Ishikawa (cell line): ENCODE results near the gene ASNSD1.

ENCODE experiments used
- CEBPB ChIP-seq: IDR thresholded peaks from 2 replicates; pipeline ENCODE4 v1.6.1; 2012
- CREB1 ChIP-seq: IDR thresholded peaks from 2 replicates; pipeline ENCODE4 v1.6.1; 2012; ENCODE audit warnings: low read depth
- EGR1 ChIP-seq: IDR thresholded peaks from 2 replicates; pipeline ENCODE4 v1.6.1; 2012
- EP300 ChIP-seq: IDR thresholded peaks from 2 replicates; pipeline ENCODE4 v1.6.1; 2012; ENCODE audit warnings: borderline replicate concordance
- FOXM1 ChIP-seq: IDR thresholded peaks from 2 replicates; pipeline ENCODE4 v1.6.1; 2012; ENCODE audit warnings: low read depth, borderline replicate concordance
- NFIC ChIP-seq: IDR thresholded peaks from 2 replicates; pipeline ENCODE4 v1.6.1; 2012
- RAD21 ChIP-seq: IDR thresholded peaks from 2 replicates; pipeline ENCODE4 v1.6.1; 2012; ENCODE audit warnings: low read depth
- TAF1 ChIP-seq: IDR thresholded peaks from 2 replicates; pipeline ENCODE4 v1.6.1; 2012; ENCODE audit warnings: low read depth, mild to moderate bottlenecking
- TCF12 ChIP-seq: IDR thresholded peaks from 2 replicates; pipeline ENCODE4 v1.6.1; 2012; ENCODE audit warnings: low read depth
- TEAD4 ChIP-seq: IDR thresholded peaks from 2 replicates; pipeline ENCODE4 v1.6.1; 2012
- YY1 ChIP-seq: IDR thresholded peaks from 2 replicates; pipeline ENCODE4 v1.6.1; 2012; ENCODE audit warnings: low read depth
- ZBTB7A ChIP-seq: IDR thresholded peaks from 2 replicates; pipeline ENCODE4 v1.6.1; 2012; ENCODE audit warnings: low read depth
- TF ChIP-seq, protein P1 (sequence below): IDR thresholded peaks from 2 replicates; pipeline ENCODE4 v1.6.1; 2012
- TF ChIP-seq, protein P2 (sequence below): IDR thresholded peaks from 2 replicates; pipeline ENCODE4 v1.6.1; 2012; ENCODE audit warnings: low read depth, mild to moderate bottlenecking
- TF ChIP-seq, protein P3 (sequence below): IDR thresholded peaks from 2 replicates; pipeline ENCODE4 v1.6.1; 2012

ASNSD1 gene

DNA sequence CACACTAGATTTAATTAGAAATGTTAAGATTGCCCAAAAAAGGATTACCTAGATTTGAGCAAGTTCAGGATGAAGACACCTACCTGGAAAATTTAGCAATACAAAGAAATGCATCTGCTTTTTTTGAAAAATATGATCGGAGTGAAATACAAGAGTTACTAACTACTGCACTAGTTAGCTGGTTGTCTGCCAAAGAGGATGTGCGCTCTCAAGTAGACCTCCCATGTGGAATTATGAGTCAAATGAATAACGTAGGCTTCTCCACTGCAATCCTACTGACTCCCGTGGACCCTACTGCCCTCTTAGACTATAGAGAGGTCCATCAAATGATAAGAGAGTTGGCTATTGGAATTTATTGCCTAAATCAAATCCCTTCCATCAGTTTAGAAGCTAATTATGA is 15.2 kb downstream of the ASNSD1 start:
- TF ChIP-seq YY1 (no peak), TCF12 (no peak), TAF1 (no peak), TEAD4 (no peak), CEBPB (no peak), CREB1 (no peak), FOXM1 (no peak), ZBTB7A (no peak), EP300 (no peak), EGR1 (no peak), RAD21 (no peak), NFIC (no peak)
- TF ChIP-seq, protein P1, sequence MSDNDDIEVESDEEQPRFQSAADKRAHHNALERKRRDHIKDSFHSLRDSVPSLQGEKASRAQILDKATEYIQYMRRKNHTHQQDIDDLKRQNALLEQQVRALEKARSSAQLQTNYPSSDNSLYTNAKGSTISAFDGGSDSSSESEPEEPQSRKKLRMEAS, result no peak
- TF ChIP-seq, protein P2, sequence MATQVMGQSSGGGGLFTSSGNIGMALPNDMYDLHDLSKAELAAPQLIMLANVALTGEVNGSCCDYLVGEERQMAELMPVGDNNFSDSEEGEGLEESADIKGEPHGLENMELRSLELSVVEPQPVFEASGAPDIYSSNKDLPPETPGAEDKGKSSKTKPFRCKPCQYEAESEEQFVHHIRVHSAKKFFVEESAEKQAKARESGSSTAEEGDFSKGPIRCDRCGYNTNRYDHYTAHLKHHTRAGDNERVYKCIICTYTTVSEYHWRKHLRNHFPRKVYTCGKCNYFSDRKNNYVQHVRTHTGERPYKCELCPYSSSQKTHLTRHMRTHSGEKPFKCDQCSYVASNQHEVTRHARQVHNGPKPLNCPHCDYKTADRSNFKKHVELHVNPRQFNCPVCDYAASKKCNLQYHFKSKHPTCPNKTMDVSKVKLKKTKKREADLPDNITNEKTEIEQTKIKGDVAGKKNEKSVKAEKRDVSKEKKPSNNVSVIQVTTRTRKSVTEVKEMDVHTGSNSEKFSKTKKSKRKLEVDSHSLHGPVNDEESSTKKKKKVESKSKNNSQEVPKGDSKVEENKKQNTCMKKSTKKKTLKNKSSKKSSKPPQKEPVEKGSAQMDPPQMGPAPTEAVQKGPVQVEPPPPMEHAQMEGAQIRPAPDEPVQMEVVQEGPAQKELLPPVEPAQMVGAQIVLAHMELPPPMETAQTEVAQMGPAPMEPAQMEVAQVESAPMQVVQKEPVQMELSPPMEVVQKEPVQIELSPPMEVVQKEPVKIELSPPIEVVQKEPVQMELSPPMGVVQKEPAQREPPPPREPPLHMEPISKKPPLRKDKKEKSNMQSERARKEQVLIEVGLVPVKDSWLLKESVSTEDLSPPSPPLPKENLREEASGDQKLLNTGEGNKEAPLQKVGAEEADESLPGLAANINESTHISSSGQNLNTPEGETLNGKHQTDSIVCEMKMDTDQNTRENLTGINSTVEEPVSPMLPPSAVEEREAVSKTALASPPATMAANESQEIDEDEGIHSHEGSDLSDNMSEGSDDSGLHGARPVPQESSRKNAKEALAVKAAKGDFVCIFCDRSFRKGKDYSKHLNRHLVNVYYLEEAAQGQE, result no peak
- TF ChIP-seq, protein P3, sequence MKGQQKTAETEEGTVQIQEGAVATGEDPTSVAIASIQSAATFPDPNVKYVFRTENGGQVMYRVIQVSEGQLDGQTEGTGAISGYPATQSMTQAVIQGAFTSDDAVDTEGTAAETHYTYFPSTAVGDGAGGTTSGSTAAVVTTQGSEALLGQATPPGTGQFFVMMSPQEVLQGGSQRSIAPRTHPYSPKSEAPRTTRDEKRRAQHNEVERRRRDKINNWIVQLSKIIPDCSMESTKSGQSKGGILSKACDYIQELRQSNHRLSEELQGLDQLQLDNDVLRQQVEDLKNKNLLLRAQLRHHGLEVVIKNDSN, result no peak

DNA sequence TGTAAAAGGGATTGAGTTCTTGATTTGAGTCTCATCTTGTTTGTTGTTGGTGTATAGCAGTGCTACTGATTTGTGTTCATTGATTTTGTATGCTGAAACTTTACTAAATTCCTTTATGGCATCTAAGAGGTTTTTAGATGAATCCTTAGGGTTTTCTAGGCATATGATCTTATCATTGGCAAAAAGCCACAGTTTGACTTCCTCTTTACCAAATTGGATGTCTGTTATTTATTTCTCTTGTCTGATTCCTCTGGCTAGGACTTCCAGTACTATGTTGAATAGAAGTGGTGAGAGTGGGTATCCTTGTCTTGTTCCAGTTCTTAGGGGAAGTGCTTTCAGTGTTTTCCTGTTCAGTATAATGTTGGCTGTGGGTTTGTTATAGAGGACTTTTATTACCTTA is 18.0 kb downstream of the ASNSD1 start:
- TF ChIP-seq EGR1 (no peak), YY1 (no peak), RAD21 (no peak), CEBPB (no peak), TAF1 (no peak), CREB1 (no peak), FOXM1 (no peak), EP300 (no peak), TCF12 (no peak), TEAD4 (no peak), ZBTB7A (no peak), NFIC (no peak)
- TF ChIP-seq, protein P1, result no peak
- TF ChIP-seq, protein P2, result no peak

DNA sequence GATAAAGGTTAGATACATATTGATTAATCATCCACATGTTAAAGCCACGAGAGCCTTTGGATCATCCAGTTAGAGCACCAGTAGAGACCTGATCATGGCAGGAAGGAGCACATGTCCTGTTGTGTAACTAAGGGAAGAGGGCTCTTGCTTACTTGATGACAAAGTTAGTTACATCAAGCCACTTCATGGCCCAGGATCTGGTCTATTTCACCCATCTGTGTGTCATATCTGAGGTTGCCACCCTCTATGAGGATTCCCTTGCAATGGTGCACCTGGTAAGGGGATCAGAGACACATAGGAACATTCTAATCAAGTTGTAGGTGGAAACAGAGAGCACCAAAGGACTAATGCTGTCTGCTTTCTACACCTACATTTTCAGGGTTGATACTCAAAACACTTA is 19.9 kb downstream of the ASNSD1 start:
- TF ChIP-seq, protein P2, result no peak
- no peak for TF ChIP-seq TEAD4
- no peak for TF ChIP-seq TCF12
- no peak for TF ChIP-seq RAD21
- TF ChIP-seq CEBPB, result no peak
- no peak for TF ChIP-seq EP300

DNA sequence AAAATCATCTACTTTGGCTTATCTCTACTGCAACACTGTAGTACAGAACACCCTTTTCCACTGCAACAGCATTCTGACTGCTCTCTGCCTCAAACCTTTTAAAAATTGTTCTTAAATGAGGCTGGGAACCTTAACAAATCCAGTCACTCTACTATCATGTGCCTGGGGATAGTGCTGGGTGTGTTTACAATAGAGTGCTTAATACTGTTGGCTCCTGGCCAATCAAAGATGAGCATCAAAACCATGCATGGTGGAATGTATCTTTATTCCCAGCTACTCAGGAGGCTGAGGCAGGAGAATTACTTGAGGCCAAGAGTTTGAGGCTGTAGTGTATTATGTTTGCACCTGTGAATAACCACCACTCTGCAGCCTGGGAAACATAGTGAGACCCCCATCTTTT is 20.6 kb downstream of the ASNSD1 start:
- TF ChIP-seq, protein P2, result no peak
- TF ChIP-seq FOXM1, result no peak
- no peak for TF ChIP-seq TCF12
- no peak for TF ChIP-seq RAD21
- TF ChIP-seq, protein P3, result no peak
- TF ChIP-seq CEBPB, result no peak
- TF ChIP-seq ZBTB7A, result no peak
- TF ChIP-seq, protein P1, result no peak
- TF ChIP-seq EGR1, result no peak
- no peak for TF ChIP-seq EP300
- TF ChIP-seq TAF1, result no peak
- no peak for TF ChIP-seq CREB1
- TF ChIP-seq TEAD4, result no peak
- no peak for TF ChIP-seq NFIC
- TF ChIP-seq YY1, result no peak
